GM19438 (cell line): Measurements from ENCODE around the gene GALNT17.
"Not testable (repeated sequence)": the region's sequence is repeated elsewhere in the genome, so short reads cannot be mapped to it uniquely, and the experiment has no call there.

ENCODE experiments used
- ATAC-seq: cut with Tn5 transposase; IDR thresholded peaks from one replicate; pipeline ENCODE4 v1.9.1; 2021; ENCODE audit warnings: low read depth; ENCODE audit not compliant: unreplicated experiment

The GALNT17 gene

GRCh38 chr7:71598553-71598952 lies 466.6 kb downstream of the GALNT17 start:
- ATAC-seq, result no peak

- no peak for ATAC-seq
These were observed 469.9 kb downstream of the GALNT17 start for GRCh38 chr7:71601851-71602250.

GRCh38 chr7:71604818-71605414 lies 473.0 kb downstream of the GALNT17 start:
- ATAC-seq, result no peak

GRCh38 chr7:71611986-71612385 lies 480.0 kb downstream of the GALNT17 start:
- no peak for ATAC-seq

GRCh38 chr7:71612911-71613310 lies 481.0 kb downstream of the GALNT17 start:
- no peak for ATAC-seq

GRCh38 chr7:71613313-71613712 lies 481.4 kb downstream of the GALNT17 start:
- no peak for ATAC-seq

GRCh38 chr7:71615017-71615416 lies 483.1 kb downstream of the GALNT17 start:
- ATAC-seq, result no peak

GRCh38 chr7:71616217-71616616 lies 484.3 kb downstream of the GALNT17 start:
- no peak for ATAC-seq

- no peak for ATAC-seq
These were observed 486.3 kb downstream of the GALNT17 start for GRCh38 chr7:71618278-71618677.

GRCh38 chr7:71625545-71625944 lies 493.6 kb downstream of the GALNT17 start:
- ATAC-seq, result no peak

- no peak for ATAC-seq
These were observed 494.3 kb downstream of the GALNT17 start for GRCh38 chr7:71626206-71626605.

- no peak for ATAC-seq
These were observed 495.7 kb downstream of the GALNT17 start for GRCh38 chr7:71627651-71628050.

- ATAC-seq, result no peak
These were observed 498.6 kb downstream of the GALNT17 start for GRCh38 chr7:71630516-71630915.

GRCh38 chr7:71633551-71634008 lies 501.6 kb downstream of the GALNT17 start:
- ATAC-seq, result no peak

- not testable (repeated sequence) for ATAC-seq
These were observed 503.9 kb downstream of the GALNT17 start for GRCh38 chr7:71635849-71636248.

- ATAC-seq, result no peak
These were observed 504.4 kb downstream of the GALNT17 start for GRCh38 chr7:71636329-71636728.

- no peak for ATAC-seq
These were observed 505.6 kb downstream of the GALNT17 start for GRCh38 chr7:71637578-71637977.

GRCh38 chr7:71638108-71638507 lies 506.2 kb downstream of the GALNT17 start:
- no peak for ATAC-seq

- ATAC-seq, result no peak
These were observed 507.6 kb downstream of the GALNT17 start for GRCh38 chr7:71639382-71640085.

GRCh38 chr7:71643031-71643430 lies 511.1 kb downstream of the GALNT17 start:
- ATAC-seq, result not testable (repeated sequence)

GRCh38 chr7:71645836-71646235 lies 513.9 kb downstream of the GALNT17 start:
- ATAC-seq, result no peak

- no peak for ATAC-seq
These were observed 517.9 kb downstream of the GALNT17 start for GRCh38 chr7:71649812-71650211.
